Epithelial cell of esophagus (primary cell): ENCODE measurements around the gene COX20.
"Not testable (repeated sequence)": the region's sequence is repeated elsewhere in the genome, so short reads cannot be mapped to it uniquely, and the experiment has no call there.

ENCODE experiments used
- DNase-seq: peaks from one replicate; pipeline ENCODE4 v3.0.0; 2010; ENCODE audit warnings: low read depth
- H3K4me3 ChIP-seq: 2 replicates; pipeline ENCODE4 v1.5.1; 2011; ENCODE audit warnings: mild to moderate bottlenecking, low read length, control low read depth
- CTCF ChIP-seq: IDR thresholded peaks from 2 replicates; pipeline ENCODE4 v1.5.1; 2011; ENCODE audit warnings: low read depth, mild to moderate bottlenecking, low read length, control low read depth, inconsistent platforms; ENCODE audit not compliant: insufficient read depth; ENCODE audit errors: missing control alignments

The COX20 gene

DNA sequence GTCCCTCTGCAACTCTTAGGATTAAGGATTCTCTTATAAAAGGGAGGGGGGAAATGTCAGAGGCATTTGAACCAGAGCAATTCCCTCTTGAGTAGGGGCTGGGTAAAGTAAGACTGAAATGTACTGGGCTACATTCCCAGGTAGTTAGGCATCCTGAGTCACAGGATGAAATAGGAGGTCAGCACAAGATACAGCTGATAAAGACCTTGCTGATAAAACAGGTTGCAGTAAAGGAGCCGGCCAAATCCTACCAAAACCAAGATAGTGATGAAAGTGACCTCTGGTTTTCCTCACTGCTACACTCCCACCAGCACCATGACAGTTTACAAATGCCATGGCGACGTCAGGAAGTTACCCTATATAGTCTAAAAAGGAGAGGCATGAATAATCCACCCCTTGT lies 14.3 kb upstream of the COX20 start:
- H3K4me3 ChIP-seq = no peak overlapping the region
- TF ChIP-seq CTCF = no peak
- DNase-seq = peak; percentile 21

- DNase-seq = no peak
- no peak overlapping the region for H3K4me3 ChIP-seq
- TF ChIP-seq CTCF = no peak
These were observed 12.6 kb upstream of the COX20 start for GRCh38 chr1:244822878-244823277.

GRCh38 chr1:244826712-244827111 lies 8.7 kb upstream of the COX20 start:
- DNase-seq = no peak
- no peak for TF ChIP-seq CTCF
- no peak overlapping the region for H3K4me3 ChIP-seq

GRCh38 chr1:244830639-244831038 lies 4.8 kb upstream of the COX20 start:
- H3K4me3 ChIP-seq = no peak overlapping the region
- no peak for TF ChIP-seq CTCF
- no peak for DNase-seq

- H3K4me3 ChIP-seq = peak overlapping the region; percentile 88
These were observed 2.2 kb upstream of the COX20 start for GRCh38 chr1:244833260-244833659.

GRCh38 chr1:244833734-244834542 lies 1.5 kb upstream of the COX20 start:
- DNase-seq = peak; percentile 77
- TF ChIP-seq CTCF = no peak
- peak overlapping the region; percentile 88 for H3K4me3 ChIP-seq

More at GRCh38 chr1:244833260-244833659, 2.2 kb upstream of the COX20 start:
- not testable (repeated sequence) for DNase-seq

DNA sequence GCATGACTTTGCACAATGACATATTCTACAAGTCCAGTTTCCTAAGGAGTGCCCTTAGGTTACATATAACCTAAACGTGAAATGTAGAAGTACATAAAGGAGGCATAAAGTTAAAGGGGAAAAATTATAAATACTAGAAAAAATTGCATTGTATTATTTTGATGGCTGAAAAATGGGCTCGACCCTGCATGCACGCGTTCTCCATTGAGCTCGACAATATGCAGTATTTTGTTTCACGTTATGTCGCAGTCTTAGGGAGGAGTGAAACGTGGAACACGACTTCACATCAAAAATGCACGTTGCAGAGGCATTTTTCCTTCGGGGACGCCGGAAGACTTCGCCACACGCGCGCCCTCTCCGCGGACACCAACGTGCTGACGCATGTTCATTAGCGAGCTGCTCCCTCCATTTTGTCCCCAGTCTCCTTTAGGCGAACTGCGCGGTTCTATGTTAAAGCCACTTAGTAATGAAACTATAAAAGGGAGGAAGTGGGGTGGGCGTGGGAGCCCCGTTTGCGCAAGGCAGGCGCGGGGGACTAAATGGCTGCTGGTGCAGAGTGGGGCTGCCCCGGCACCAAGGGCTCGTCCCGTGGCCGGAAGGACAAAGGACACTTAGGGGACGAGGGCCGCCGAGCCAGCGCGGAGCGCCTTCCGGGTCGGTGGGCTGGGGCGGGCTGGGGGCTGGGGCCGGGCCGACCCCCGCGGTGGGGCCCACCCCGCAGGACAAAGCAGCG lies 749 bp upstream of the COX20 start:
- peak overlapping the region; percentile 88 for H3K4me3 ChIP-seq
- peak; percentile 86 for DNase-seq
- no peak for TF ChIP-seq CTCF
